B cell (primary cell): ENCODE measurements around the gene HMOX2. TPM values are rescaled to one million over a fixed set of nuclear protein-coding genes. Genes with fewer than 3 reads are reported as not detected.

Source experiments
- ATAC-seq: fragments of 200-7000 bp; cut with Tn5 transposase; one replicate; pipeline ENCODE4 v1.10.0; 2021; ENCODE audit warnings: low read depth, mild to moderate bottlenecking, moderate number of reproducible peaks, moderate library complexity
- CTCF ChIA-PET: fragments of 350-600 bp; sonication (Branson Sonifier 250); formaldehyde crosslinking; loops from one replicate; lab custom pipeline; 2021; ENCODE audit warnings: antibody characterized with exemption, inconsistent platforms; lab: Charles Lee
- POLR2A ChIA-PET: fragments of 350-600 bp; sonication (Branson Sonifier 250); formaldehyde crosslinking; loops from one replicate; lab custom pipeline; 2021; ENCODE audit warnings: antibody characterized with exemption; lab: Charles Lee
- DNase-seq: peaks from one replicate; pipeline ENCODE4 v3.0.0; 2013
- H2AFZ ChIP-seq: 2 replicates; pipeline ENCODE4 v1.6.1; 2012; ENCODE audit warnings: mild to moderate bottlenecking, low read depth, low read length; ENCODE audit not compliant: insufficient read depth, poor library complexity, severe bottlenecking
- H3K27ac ChIP-seq, 2 donors: 1 replicate in 1 of 2; 2 replicates in 1 of 2; pipeline ENCODE4 v1.5.1; 2012 to 2013; ENCODE audit warnings: low read length in 2 of 2, mild to moderate bottlenecking in 2 of 2, moderate library complexity in 1 of 2
- H3K27me3 ChIP-seq, 4 experiments: fragments of 200-600 bp in 1 of 4; sonication (generic) in 1 of 4; replicated peaks in 1 of 4; 1 replicate in 2 of 4; 2 replicates in 2 of 4; pipeline versions ENCODE4 v1.6.1 to v1.7.0; 2013 to 2016; ENCODE audit warnings: low read length in 3 of 4, mild to moderate bottlenecking in 2 of 4, mixed read lengths in 1 of 4, moderate library complexity in 1 of 4; ENCODE audit not compliant: insufficient read depth in 4 of 4, control insufficient read depth in 3 of 4; ENCODE audit errors: control extremely low read depth in 1 of 4
- H3K36me3 ChIP-seq, 2 experiments: replicated peaks in 1 of 2; 1 replicate in 1 of 2; 2 replicates in 1 of 2; pipeline versions ENCODE4 v1.6.1 to v1.7.1; 2013; ENCODE audit warnings: low read length in 1 of 2; ENCODE audit not compliant: insufficient read depth in 2 of 2, control insufficient read depth in 1 of 2; ENCODE audit errors: control extremely low read depth in 1 of 2, extremely low read depth in 1 of 2
- H3K4me1 ChIP-seq, 2 donors: fragments of 200-600 bp in 1 of 2; sonication (generic) in 1 of 2; 1 replicate in 1 of 2; 2 replicates in 1 of 2; pipeline versions ENCODE4 v1.5.1 to v1.6.1; 2013 to 2017; ENCODE audit warnings: low read length in 2 of 2; ENCODE audit not compliant: control insufficient read depth in 2 of 2, insufficient read depth in 2 of 2
- H3K4me2 ChIP-seq: replicated peaks from 2 replicates; pipeline ENCODE3; 2012; ENCODE audit warnings: mild to moderate bottlenecking, low read depth, low read length; ENCODE audit not compliant: poor library complexity, severe bottlenecking
- H3K4me3 ChIP-seq, 5 experiments: fragments of 200-600 bp in 1 of 5; sonication (generic) in 1 of 5; 1 replicate in 3 of 5; 2 replicates in 2 of 5; pipeline versions ENCODE4 v1.5.1 to v1.7.0; 2011 to 2016; ENCODE audit warnings: low read length in 4 of 5, mild to moderate bottlenecking in 4 of 5, low read depth in 2 of 5, control low read depth in 1 of 5, moderate library complexity in 1 of 5; ENCODE audit not compliant: insufficient read depth in 1 of 5; ENCODE audit errors: control extremely low read depth in 1 of 5, extremely low read depth in 1 of 5
- H3K79me2 ChIP-seq: fragments of 200-600 bp; sonication (generic); one replicate; pipeline ENCODE4 v1.6.0; 2016; ENCODE audit warnings: low read length; ENCODE audit not compliant: control insufficient read depth, insufficient read depth
- H3K9ac ChIP-seq: fragments of 200-600 bp; sonication (generic); 2 replicates; pipeline ENCODE4 v1.6.1; 2017; ENCODE audit warnings: mild to moderate bottlenecking, low read length, moderate library complexity
- H3K9me3 ChIP-seq, 3 donors: one replicate each; pipeline versions ENCODE4 v1.6.1 to v1.7.1; 2013; ENCODE audit warnings: low read length in 2 of 3; ENCODE audit not compliant: control insufficient read depth in 2 of 3, insufficient read depth in 1 of 3; ENCODE audit errors: control extremely low read depth in 1 of 3
- H4K20me1 ChIP-seq: 2 replicates; pipeline ENCODE4 v1.6.0; 2012; ENCODE audit warnings: mild to moderate bottlenecking, low read length; ENCODE audit not compliant: insufficient read depth, control insufficient read depth, poor library complexity, severe bottlenecking
- H3K27ac Mint-ChIP-seq: one replicate; pipeline ENCODE4 v1.8.0; 2021; ENCODE audit warnings: mixed read lengths
- H3K27me3 Mint-ChIP-seq: one replicate; pipeline ENCODE4 v1.8.0; 2021; ENCODE audit warnings: mixed read lengths
- H3K4me1 Mint-ChIP-seq: one replicate; pipeline ENCODE4 v1.8.0; 2021; ENCODE audit warnings: mixed read lengths
- H3K4me3 Mint-ChIP-seq: one replicate; pipeline ENCODE4 v1.8.0; 2021; ENCODE audit warnings: mixed read lengths
- H3K9me3 Mint-ChIP-seq: one replicate; pipeline ENCODE4 v1.8.0; 2022; ENCODE audit warnings: mixed read lengths; ENCODE audit not compliant: insufficient read depth
- CTCF ChIP-seq: fragments of 200-600 bp; IDR thresholded peaks from one replicate; pipeline ENCODE4 v1.8.0; 2022; ENCODE audit warnings: antibody characterized with exemption, mild to moderate bottlenecking
- EZH2 ChIP-seq: IDR thresholded peaks from 2 replicates; pipeline ENCODE4 v1.6.1; 2012; ENCODE audit warnings: borderline replicate concordance, low read depth, mild to moderate bottlenecking, moderate library complexity, low read length; ENCODE audit not compliant: insufficient read depth, poor library complexity, severe bottlenecking
- WGBS: methylation state at CpG from one replicate; pipeline ENCODE4 v1.1.5; 2013; ENCODE audit warnings: missing lambda C conversion rate; ENCODE audit not compliant: insufficient coverage; 5-methylcytosine and 5-hydroxymethylcytosine counted together
- intact Hi-C: fragments of 100-400 bp; cut with micrococcal nuclease; formaldehyde crosslinking; loops from one replicate; pipeline ENCODE4 v1.10.0; 2022
- polyA plus RNA-seq: library from polyadenylated mRNA; depleted of rRNA; stranded (reverse); fragments of >200 nt; gene quantifications from 2 replicates; pipeline ENCODE4 v1.2.3, GENCODE V29; 2012
- total RNA-seq, 2 donors: library from RNA; stranded (reverse); fragments of 120-200 nt in 1 of 2; gene quantifications; 1 replicate in 1 of 2; 2 replicates in 1 of 2; pipeline versions ENCODE4 v1.2.3 to v1.2.4, GENCODE V29; 2013 to 2022

HMOX2 gene
- total and polyA plus RNA-seq, 2 donors (not counting 1 experiment from before 2014, with no cell fraction given): 36.5 to 39.0 TPM

GRCh38 chr16:4435337-4436067 is 40.7 kb upstream of the HMOX2 start:
- ATAC-seq (no peak), DNase-seq (no peak)
- H3K4me2 ChIP-seq: no peak overlapping the region
- no peak overlapping the region for H2AFZ ChIP-seq
- Mint-ChIP-seq H3K4me1 (no peaks in the 10 kb centered on the region), H3K9me3 (no peaks in the 10 kb centered on the region), H3K27ac (no peak overlapping the region), H3K4me3 (no peak overlapping the region), H3K27me3 (no peaks in the 10 kb centered on the region)
- intact Hi-C loops: no loop called here
- no peak overlapping the region for H3K4me3 ChIP-seq
- no peaks in the 10 kb centered on the region for H3K27me3 ChIP-seq
- no peaks in the 10 kb centered on the region for H3K4me1 ChIP-seq
- WGBS: 93% methylated on average over 3 of the region's 8 CpGs
- H3K79me2 ChIP-seq: peaks cover 83% of the 10 kb centered on the region
- H3K9me3 ChIP-seq: no peaks in the 10 kb centered on the region
- CTCF ChIA-PET: interaction anchor here (1.3 kb wide), 1 partner anchor 33 kb away, joined by 4 read pairs; no protein-coding TSS in a partner anchor
- H4K20me1 ChIP-seq: no peaks in the 10 kb centered on the region
- POLR2A ChIA-PET: no interaction called here
- H3K9ac ChIP-seq: no peak overlapping the region
- H3K27ac ChIP-seq: no peak overlapping the region
- H3K36me3 ChIP-seq: peaks cover 12 to 63% of the 10 kb centered on the region in 2 experiments
- TF ChIP-seq EZH2 (no peak), CTCF (no peak)

- Histone ChIP-seq H3K79me2 (peaks cover 78% of the 10 kb centered on the region), H3K27ac (no peak overlapping the region), H3K4me3 (no peak overlapping the region), H3K4me1 (no peaks in the 10 kb centered on the region), H3K4me2 (no peak overlapping the region), H4K20me1 (peaks cover 7% of the 10 kb centered on the region), H3K9ac (no peak overlapping the region), H3K27me3 (no peaks in the 10 kb centered on the region), H3K36me3 (peaks cover 16 to 76% of the 10 kb centered on the region in 2 experiments), H2AFZ (no peak overlapping the region), H3K9me3 (no peaks in the 10 kb centered on the region)
- Mint-ChIP-seq H3K9me3 (no peaks in the 10 kb centered on the region), H3K27ac (no peak overlapping the region), H3K4me3 (no peak overlapping the region), H3K27me3 (no peaks in the 10 kb centered on the region), H3K4me1 (no peaks in the 10 kb centered on the region)
- intact Hi-C loops: no loop called here
- CTCF ChIA-PET: interaction anchor here (0.6 kb wide), 1 partner anchor 938 kb away, joined by 4 read pairs; no protein-coding TSS in a partner anchor
- TF ChIP-seq EZH2: no peak
- no peak for TF ChIP-seq CTCF
- ATAC-seq (no peak), DNase-seq (no peak)
- POLR2A ChIA-PET: no interaction called here
- 95% methylated on average over 3 of the region's 3 CpGs for WGBS
Measured at GRCh38 chr16:4437366-4437765, 38.8 kb upstream of the HMOX2 start.
